H7 (cell line): Measurements from ENCODE around the gene ZNF415. TPM values are rescaled to one million over a fixed set of nuclear protein-coding genes. Genes with fewer than 3 reads are reported as not detected.

ENCODE experiments used
- DNase-seq: peaks from one replicate; pipeline ENCODE4 v3.0.0; 2012
- H3K27me3 ChIP-seq: 2 replicates; pipeline ENCODE4 v1.6.0; 2011; ENCODE audit warnings: mild to moderate bottlenecking, low read length; ENCODE audit not compliant: control insufficient read depth, insufficient read depth
- H3K36me3 ChIP-seq: replicated peaks from 2 replicates; pipeline ENCODE4 v1.5.1; 2011; ENCODE audit warnings: low read length; ENCODE audit not compliant: control insufficient read depth, insufficient read depth
- H3K4me3 ChIP-seq: 2 replicates; pipeline ENCODE4 v1.5.1; 2011; ENCODE audit warnings: low read depth, mild to moderate bottlenecking, control low read depth, low read length, moderate library complexity; ENCODE audit not compliant: insufficient read depth
- total RNA-seq: library from RNA; depleted of rRNA; stranded (reverse); fragments of >200 nt; shearing (Covaris generic); gene quantifications from 2 replicates; pipeline ENCODE4 v1.2.3, GENCODE V29; 2014

Gene ZNF415
- total RNA-seq, 1 experiment from 2014 or later = 5.5 TPM

DNA sequence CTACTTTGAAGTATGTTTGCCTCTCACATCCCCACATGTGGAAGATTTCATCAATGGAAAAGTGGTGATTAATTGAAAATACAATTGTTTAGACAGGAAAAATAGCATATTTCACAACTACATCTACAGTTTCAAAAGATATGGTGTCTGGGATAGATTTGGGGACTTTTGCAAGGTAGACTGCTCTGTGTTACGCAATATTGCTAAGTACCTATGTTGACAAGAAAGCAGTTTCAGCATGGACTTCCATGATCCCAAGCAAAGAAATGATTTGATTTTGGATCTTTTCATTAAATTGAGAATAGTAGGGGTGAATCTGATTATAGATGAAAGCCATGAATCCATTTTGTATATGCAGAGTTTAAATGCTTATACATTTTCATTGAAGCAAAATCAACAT lies 40.0 kb downstream of the ZNF415 start:
- no peak for DNase-seq
- no peaks in the 10 kb centered on the region for H3K27me3 ChIP-seq
- peaks cover 2% of the 10 kb centered on the region for H3K36me3 ChIP-seq
- no peak overlapping the region for H3K4me3 ChIP-seq

DNA sequence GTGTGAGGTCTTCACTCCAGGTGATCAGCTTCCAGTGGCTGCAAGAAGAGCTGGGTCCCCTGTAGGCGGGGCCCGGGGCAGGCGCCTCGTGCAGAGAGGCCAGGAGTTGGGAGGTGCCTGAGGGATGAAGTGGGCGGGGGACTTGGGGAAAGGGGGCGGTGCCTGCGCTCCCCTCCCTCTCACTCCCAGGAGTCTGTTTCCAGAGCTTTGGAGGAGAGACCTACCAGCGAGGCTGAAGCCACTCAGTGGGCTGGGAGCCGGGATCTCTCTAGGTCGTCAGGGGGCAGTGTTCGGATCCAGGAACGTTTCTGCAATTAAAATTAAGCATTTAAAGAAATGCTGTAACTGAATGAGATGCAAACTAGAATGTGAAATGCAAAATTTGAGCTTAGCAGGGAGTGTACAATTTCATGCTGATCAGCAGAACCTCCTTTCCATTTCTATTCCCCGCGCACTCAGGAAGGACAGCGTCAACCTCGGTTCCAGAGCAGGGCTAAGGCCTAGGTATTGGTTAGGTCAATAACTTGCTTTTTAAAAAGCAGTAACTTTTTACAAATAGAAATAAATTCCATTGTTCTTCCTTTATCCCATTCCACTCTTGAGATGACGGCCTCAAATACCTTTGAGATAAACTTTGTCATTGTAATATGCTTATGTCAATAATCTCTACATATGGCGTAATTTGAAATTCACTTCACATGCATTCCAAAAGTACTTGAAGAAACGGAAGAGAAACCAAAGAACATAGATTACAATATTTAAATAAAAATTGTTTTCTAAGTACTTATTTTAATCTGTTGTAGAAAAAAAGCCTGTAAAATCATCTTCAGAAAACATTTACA lies 41.1 kb downstream of the ZNF415 start:
- Histone ChIP-seq H3K4me3 (no peak overlapping the region), H3K36me3 (peaks cover 3% of the 10 kb centered on the region), H3K27me3 (no peaks in the 10 kb centered on the region)
- peak; percentile 93 for DNase-seq

GRCh38 chr19:53088091-53088490 lies 44.6 kb downstream of the ZNF415 start:
- no peak overlapping the region for H3K4me3 ChIP-seq
- DNase-seq = no peak
- H3K36me3 ChIP-seq = peaks cover 9% of the 10 kb centered on the region
- H3K27me3 ChIP-seq = no peaks in the 10 kb centered on the region

GRCh38 chr19:53086949-53087348 lies 45.8 kb downstream of the ZNF415 start:
- peaks cover 9% of the 10 kb centered on the region for H3K36me3 ChIP-seq
- H3K4me3 ChIP-seq = no peak overlapping the region
- DNase-seq = no peak
- H3K27me3 ChIP-seq = no peaks in the 10 kb centered on the region

- Histone ChIP-seq H3K27me3 (no peaks in the 10 kb centered on the region), H3K36me3 (peaks cover 9% of the 10 kb centered on the region)
These were observed 47.2 kb downstream of the ZNF415 start for GRCh38 chr19:53085496-53085895.

DNA sequence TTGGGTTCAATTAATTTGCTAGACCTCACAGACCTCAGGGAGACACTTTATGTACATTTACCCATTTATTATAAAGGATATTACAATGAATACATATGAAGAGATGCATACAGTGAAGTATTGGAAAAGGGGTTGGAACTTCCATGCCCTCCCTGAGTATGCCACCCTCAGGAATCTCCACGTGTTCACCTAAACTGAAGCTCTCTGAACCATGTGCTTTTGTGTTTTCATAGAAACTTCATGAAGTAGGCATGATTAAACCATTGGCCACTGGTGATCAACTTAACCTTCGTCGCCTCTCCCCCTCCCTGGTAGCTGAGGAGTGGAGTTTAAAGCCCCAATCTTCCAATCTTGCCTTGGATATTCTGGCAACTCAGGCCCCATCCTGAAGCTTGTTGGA lies 49.8 kb downstream of the ZNF415 start:
- Histone ChIP-seq H3K27me3 (no peaks in the 10 kb centered on the region), H3K4me3 (no peak overlapping the region), H3K36me3 (peaks cover 7% of the 10 kb centered on the region)
- no peak for DNase-seq

More at GRCh38 chr19:53085496-53085895, 47.2 kb downstream of the ZNF415 start:
- no peak overlapping the region for H3K4me3 ChIP-seq
- DNase-seq = no peak

DNA sequence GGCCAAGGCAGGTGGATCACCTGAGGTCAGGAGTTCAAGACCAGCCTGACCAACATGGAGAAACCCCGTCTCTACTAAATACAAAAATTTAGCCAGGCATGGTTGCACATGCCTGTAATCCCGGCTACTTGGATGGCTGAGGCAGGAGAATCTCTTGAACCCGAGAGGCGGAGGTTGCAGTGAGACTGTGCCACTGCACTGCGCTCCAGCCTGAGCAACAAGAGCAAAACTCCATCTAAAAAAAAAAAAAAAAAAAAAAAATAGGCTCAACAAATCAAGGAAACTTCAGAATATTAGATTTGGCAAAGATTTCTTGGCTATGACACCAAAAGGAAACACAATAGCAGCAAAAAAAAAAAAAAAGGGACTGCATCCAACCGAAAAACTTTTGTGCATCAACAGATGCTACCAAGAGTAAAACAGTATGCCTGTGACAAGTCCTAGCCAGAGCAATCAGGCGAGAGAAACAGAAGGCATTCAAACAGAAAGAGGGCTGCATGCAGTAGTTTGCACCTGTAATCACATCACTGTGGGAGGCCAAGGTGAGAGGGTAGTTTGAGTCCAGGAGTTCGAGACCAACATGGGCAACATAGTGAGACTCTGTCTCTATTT lies 53.3 kb downstream of the ZNF415 start:
- peaks cover 3% of the 10 kb centered on the region for H3K36me3 ChIP-seq
- H3K4me3 ChIP-seq = no peak overlapping the region
- no peaks in the 10 kb centered on the region for H3K27me3 ChIP-seq
- DNase-seq = no peak

- no peak overlapping the region for H3K4me3 ChIP-seq
- peaks cover 5% of the 10 kb centered on the region for H3K36me3 ChIP-seq
- H3K27me3 ChIP-seq = no peaks in the 10 kb centered on the region
These were observed 54.0 kb downstream of the ZNF415 start for GRCh38 chr19:53078668-53079067.

DNA sequence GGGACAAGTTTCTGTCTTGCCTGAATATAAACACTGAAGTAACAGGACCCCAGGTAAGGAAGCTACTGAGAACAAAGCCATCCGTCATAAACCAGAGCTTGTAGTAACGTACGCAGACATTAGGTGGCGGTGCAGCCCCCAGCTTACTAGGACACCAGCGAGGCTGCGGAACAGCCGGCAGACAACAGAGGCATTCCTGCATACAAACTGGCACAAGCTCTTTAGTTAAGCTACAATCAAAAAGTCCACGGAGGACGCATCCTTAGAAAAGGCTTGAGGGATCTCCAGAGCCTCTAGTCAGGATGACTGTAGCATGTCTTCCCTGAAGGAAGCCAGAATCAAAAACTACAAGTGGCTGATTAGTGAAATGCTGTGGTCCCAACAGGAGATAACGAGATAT lies 55.7 kb downstream of the ZNF415 start:
- Histone ChIP-seq H3K27me3 (no peaks in the 10 kb centered on the region), H3K4me3 (no peak overlapping the region), H3K36me3 (peaks cover 9% of the 10 kb centered on the region)
- DNase-seq = peak; percentile 86

More at GRCh38 chr19:53078668-53079067, 54.0 kb downstream of the ZNF415 start:
- no peak for DNase-seq

- H3K27me3 ChIP-seq = no peaks in the 10 kb centered on the region
- no peak for DNase-seq
- H3K36me3 ChIP-seq = peaks cover 25% of the 10 kb centered on the region
- H3K4me3 ChIP-seq = no peak overlapping the region
These were observed 63.9 kb downstream of the ZNF415 start for GRCh38 chr19:53068834-53069233.

DNA sequence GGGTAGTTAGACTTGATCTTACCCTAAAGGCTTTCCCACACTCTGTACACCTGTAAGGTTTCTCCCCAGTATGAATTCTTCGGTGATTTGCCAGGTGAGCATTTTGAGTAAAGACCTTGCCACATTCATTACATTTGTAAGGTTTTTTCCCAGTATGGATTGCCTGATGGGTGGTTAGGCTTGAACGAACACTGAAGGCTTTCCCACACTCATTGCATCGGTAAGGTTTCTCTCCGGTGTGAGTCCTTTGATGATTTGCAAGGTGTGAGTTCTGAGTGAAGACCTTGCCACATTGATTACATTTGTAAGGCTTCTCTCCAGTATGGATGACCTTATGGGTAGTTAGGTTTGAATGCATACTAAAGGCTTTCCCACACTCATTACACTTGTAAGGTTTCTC lies 64.5 kb downstream of the ZNF415 start:
- DNase-seq = no peak
- no peak overlapping the region for H3K4me3 ChIP-seq
- H3K27me3 ChIP-seq = no peaks in the 10 kb centered on the region
- H3K36me3 ChIP-seq = peaks cover 24% of the 10 kb centered on the region

DNA sequence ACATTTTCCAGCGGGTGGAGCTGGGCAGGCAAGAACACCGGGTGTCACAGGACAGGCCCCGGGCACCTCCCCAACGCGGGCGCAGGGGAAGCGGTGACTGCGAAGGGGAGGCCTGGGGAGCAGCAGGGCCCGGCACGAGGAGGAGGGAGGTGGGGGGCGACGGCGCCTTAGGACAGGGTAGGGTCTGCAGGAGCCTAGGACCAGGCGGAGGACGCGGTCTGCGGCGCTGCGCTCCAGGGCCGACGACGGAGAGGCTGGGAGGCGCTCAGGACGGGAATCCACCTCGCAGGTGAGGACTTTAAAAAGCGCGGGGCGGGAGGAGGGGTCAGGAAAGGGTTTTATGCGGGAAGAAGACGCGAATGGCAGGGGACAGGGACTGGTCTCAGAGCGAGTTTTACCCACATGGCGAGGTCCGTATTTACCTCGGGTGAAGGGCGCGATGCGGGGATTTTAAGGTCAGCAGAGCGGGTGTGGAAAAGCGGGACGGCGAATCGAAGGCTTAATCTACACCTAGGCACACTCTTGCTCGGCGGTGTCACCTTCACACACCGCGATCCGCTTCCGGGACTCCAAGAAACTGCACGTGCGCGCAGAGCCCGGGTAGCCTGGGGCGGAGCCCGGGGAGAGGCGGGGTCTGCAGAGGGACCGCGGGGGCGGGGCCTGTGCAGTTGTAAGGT lies 74.7 kb downstream of the ZNF415 start:
- peak; percentile 87 for DNase-seq
- Histone ChIP-seq H3K4me3 (peak overlapping the region; percentile 39), H3K36me3 (no peaks in the 10 kb centered on the region), H3K27me3 (peaks cover 10% of the 10 kb centered on the region)
